Rectal smooth muscle tissue (tissue), 1 donor: Measurements from ENCODE around the gene GMDS.

Experiments
- H3K27ac ChIP-seq: one replicate; pipeline ENCODE4 v1.7.0; 2013; ENCODE audit warnings: low read depth, low read length, inconsistent platforms
- H3K27me3 ChIP-seq: one replicate; pipeline ENCODE4 v1.7.0; 2013; ENCODE audit warnings: low read length; ENCODE audit not compliant: control insufficient read depth, insufficient read depth
- H3K36me3 ChIP-seq: one replicate; pipeline ENCODE4 v1.7.0; 2013; ENCODE audit warnings: low read length; ENCODE audit not compliant: control insufficient read depth, insufficient read depth
- H3K4me1 ChIP-seq: one replicate; pipeline ENCODE4 v1.7.0; 2013; ENCODE audit warnings: low read length; ENCODE audit not compliant: control insufficient read depth, insufficient read depth
- H3K4me3 ChIP-seq: one replicate; pipeline ENCODE4 v1.7.0; 2013; ENCODE audit warnings: low read length
- H3K9ac ChIP-seq: one replicate; pipeline ENCODE4 v1.7.0; 2013; ENCODE audit warnings: low read length

The GMDS gene

DNA sequence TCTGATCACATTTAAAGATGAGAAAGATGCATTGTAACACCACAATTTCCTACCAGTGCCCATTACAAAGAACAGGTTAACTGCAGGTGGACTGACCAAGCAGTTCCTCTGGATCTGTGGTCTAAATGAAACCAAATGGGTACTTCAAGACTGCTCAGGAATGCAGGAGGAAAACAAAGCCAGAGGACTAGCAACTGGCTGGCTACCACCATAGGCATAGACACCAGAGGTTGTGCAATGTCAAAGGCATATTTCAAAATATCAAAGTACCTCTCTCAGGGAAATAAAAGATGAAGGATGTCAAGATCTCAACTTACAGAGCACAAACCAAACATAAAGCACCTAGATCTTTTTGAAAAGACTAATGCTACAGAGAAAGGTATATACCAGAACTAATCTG, 65.5 kb downstream of the GMDS start:
- Histone ChIP-seq H3K4me3 (no peak overlapping the region), H3K36me3 (no peaks in the 10 kb centered on the region), H3K27ac (no peak overlapping the region), H3K27me3 (no peaks in the 10 kb centered on the region), H3K4me1 (no peaks in the 10 kb centered on the region), H3K9ac (no peak overlapping the region)

DNA sequence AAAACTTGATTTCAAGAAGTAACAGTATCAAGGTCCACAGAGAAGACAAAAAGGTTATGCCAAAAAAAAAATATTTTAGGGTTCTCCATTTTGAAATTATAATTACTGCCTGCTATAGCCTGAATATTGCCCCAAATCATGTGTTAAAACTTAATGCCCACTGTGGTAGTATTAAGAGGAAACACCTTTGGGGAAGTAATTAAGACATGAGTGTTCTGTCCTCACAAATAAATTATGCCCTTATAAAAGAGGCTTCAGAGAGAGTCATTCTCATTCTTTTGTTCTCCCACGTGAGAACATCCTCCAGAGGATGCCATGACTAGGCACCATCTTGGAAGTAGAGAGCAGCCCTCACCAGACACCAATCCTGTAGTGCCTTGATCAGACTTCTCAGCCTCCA, 66.2 kb downstream of the GMDS start:
- no peak overlapping the region for H3K27ac ChIP-seq
- no peak overlapping the region for H3K9ac ChIP-seq
- no peaks in the 10 kb centered on the region for H3K36me3 ChIP-seq
- no peak overlapping the region for H3K4me3 ChIP-seq
- H3K4me1 ChIP-seq: no peaks in the 10 kb centered on the region
- no peaks in the 10 kb centered on the region for H3K27me3 ChIP-seq

DNA sequence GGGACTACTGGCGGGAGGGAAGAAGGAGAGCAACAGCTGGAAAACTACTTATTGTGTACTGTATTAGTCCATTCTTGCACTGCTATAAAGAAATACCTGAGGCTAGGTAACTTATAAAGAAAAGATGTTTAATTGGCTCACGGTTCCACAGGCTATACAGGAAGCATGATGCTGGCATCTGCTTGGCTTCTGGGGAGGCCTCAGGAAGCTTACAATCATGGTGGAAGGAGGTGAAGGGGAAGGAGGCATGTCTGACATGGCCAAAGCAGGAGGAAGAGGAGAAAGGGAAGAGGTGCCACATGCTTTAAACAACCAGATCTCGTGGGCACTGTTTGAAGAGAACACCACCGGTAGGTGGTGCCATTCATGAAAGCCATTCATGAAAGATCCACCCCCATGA, 67.3 kb downstream of the GMDS start:
- Histone ChIP-seq H3K9ac (no peak overlapping the region), H3K4me1 (no peaks in the 10 kb centered on the region)

DNA sequence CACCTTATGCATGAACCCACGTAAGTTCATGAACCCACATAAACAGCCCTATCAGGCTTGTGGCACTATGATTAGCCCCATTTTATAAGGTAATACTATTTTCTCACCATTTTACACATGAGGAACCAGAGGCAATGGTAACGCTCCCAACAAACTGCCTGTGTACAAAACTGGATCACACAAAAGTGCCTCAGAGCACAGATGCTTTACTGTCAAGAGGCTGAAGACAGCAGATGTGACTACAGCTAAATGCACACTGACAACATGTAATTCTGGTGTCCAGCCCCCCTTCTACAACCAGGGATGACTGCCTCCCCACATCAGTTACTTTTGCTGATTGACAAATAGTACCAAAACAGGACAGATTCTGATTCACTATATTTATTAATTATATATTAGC, 69.6 kb downstream of the GMDS start:
- Histone ChIP-seq H3K27ac (no peak overlapping the region), H3K4me3 (no peak overlapping the region), H3K9ac (no peak overlapping the region), H3K27me3 (no peaks in the 10 kb centered on the region), H3K4me1 (no peaks in the 10 kb centered on the region), H3K36me3 (no peaks in the 10 kb centered on the region)

More for the DNA sequence above, 67.3 kb downstream of the GMDS start:
- Histone ChIP-seq H3K27ac (no peak overlapping the region), H3K36me3 (no peaks in the 10 kb centered on the region), H3K27me3 (no peaks in the 10 kb centered on the region), H3K4me3 (no peak overlapping the region)

DNA sequence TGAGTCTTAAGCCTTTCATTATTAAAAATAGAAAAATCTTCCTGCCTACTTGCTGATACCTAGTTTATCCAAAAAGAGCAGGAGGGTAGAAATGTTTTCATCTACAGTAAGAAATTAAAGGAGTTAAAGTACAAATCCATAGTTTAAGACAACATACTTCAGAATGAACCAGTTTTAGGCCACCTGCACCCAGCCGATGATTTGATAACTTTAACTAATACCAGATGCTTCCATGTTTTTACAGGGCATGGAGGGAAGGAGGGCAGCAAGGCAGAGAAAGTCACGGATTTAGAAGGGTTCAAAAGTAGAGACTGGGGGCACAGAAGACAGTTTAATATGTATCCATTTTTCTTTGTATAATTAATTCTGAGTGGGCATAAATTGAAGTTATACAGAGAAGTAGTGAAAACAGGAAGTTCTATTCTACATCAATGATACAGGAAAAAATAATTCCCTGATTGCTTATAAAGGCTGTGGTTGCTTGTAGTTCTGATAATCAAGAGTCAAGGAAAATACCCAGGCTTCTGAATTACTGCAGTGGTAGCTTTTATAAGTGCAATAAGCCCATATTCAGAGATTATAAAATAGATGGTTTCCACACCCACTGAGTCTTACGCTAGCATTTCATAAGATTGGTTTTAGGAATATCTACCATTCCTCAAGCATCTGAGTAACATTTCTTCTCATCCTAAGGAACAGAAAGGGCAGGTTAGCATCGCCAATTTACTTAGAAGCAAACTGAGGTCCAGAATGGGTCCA, 72.0 kb downstream of the GMDS start:
- Histone ChIP-seq H3K4me1 (no peaks in the 10 kb centered on the region), H3K27me3 (no peaks in the 10 kb centered on the region), H3K27ac (no peak overlapping the region), H3K9ac (no peak overlapping the region), H3K4me3 (no peak overlapping the region), H3K36me3 (no peaks in the 10 kb centered on the region)

DNA sequence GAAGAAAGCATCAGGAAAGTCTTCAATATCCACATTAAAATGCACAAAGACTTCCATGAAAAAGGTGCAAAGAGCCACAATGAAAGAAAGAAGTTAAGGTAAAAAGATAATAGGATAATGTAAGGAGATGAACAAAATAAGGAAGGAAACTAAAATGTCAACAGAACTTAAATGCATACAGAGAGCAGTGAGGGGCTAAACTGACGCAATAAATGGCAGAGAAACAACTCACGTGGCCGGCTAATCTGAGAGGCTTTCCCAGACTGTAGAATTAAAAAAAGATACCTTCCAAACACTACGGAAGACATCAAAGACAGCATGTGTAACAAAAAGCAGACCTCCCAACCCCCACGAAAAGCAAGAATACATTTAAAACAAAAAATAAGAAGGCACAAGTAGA, 73.7 kb downstream of the GMDS start:
- Histone ChIP-seq H3K9ac (no peak overlapping the region), H3K4me3 (no peak overlapping the region), H3K4me1 (no peaks in the 10 kb centered on the region), H3K27me3 (no peaks in the 10 kb centered on the region), H3K36me3 (no peaks in the 10 kb centered on the region), H3K27ac (no peak overlapping the region)

DNA sequence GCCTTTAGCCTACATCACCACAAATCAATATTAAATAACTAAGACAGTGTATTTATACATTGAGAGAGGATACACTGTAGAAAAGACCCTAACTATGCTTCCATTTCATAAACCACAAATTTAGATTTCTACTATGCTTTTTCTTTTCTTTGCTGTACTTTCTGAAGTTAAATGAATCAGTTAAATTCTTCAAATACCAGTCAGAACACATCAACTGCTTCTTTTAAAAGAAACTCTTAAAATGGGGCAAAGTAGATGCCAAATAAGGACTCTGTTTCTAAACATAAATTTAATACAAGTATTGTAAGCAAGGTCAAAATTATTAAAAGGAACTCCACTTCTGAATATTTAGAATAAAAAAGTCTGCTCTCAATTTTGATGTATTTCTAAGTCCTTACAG, 76.9 kb downstream of the GMDS start:
- no peaks in the 10 kb centered on the region for H3K27me3 ChIP-seq
- no peak overlapping the region for H3K27ac ChIP-seq
- no peak overlapping the region for H3K9ac ChIP-seq
- no peak overlapping the region for H3K4me3 ChIP-seq
- H3K36me3 ChIP-seq: no peaks in the 10 kb centered on the region
- H3K4me1 ChIP-seq: no peaks in the 10 kb centered on the region

DNA sequence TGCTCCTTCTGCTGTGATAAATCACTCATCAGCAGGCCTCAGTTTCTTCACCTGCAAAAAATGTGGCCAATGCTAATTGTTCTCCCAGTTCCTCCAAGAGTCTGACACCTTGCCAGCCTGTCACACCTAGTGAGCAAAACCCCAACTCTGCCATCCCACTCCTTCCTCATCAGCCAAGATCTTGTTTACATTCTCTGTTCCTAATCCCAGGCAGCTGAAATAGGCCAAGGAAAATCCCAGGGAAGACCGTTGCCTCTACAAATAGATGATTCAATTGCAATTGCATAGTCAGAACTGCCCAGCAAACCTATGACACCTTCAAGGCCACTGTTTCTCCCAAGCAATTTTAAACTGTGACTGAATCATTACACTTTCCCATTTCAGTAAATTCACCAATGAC, 78.7 kb downstream of the GMDS start:
- no peaks in the 10 kb centered on the region for H3K36me3 ChIP-seq
- H3K9ac ChIP-seq: no peak overlapping the region
- no peak overlapping the region for H3K27ac ChIP-seq

DNA sequence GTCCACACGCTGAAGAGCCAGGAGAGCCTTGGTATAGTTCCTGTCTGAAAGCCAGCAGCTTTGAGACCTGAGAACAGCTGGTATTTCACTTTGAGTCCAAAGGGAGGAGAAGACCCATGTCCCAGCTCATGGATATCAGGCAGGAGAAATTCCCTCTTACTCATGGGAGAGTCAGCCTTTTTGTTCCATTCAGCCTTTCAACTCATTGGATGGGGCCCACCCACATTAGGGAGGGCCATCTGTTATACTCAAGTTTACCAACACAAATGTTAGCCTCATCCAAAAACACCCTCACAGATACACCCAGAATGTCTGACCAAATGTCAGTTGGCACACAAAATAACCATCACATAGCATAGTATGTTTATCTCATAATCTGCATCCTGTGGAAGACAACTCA, 80.1 kb downstream of the GMDS start:
- Histone ChIP-seq H3K4me3 (no peak overlapping the region), H3K9ac (no peak overlapping the region), H3K27me3 (no peaks in the 10 kb centered on the region), H3K4me1 (no peaks in the 10 kb centered on the region), H3K36me3 (no peaks in the 10 kb centered on the region), H3K27ac (no peak overlapping the region)

More for the DNA sequence above, 78.7 kb downstream of the GMDS start:
- H3K4me3 ChIP-seq: no peak overlapping the region
- H3K27me3 ChIP-seq: no peaks in the 10 kb centered on the region
- H3K4me1 ChIP-seq: no peaks in the 10 kb centered on the region

DNA sequence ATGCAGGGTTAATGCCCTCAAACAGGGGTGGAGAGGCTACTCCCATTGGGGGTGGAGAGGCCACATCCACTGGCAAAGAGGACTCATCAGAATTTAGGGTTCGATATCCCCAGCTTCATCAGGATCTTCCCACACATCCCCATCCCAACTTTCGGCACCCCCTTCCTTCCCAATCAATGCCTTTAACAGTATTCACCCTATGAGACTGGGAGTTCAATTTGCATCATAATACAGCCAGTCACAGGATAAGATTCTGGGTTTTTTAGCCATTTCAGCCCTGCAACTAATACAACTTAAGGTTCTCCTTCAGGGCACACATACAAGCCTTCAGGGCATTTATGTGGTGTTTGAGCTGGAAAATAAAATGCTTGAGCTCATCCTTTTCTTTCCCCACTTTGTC, 80.9 kb downstream of the GMDS start:
- H3K9ac ChIP-seq: no peak overlapping the region
- H3K27ac ChIP-seq: no peak overlapping the region
- no peaks in the 10 kb centered on the region for H3K36me3 ChIP-seq
- no peaks in the 10 kb centered on the region for H3K4me1 ChIP-seq
- no peak overlapping the region for H3K4me3 ChIP-seq
- H3K27me3 ChIP-seq: no peaks in the 10 kb centered on the region

DNA sequence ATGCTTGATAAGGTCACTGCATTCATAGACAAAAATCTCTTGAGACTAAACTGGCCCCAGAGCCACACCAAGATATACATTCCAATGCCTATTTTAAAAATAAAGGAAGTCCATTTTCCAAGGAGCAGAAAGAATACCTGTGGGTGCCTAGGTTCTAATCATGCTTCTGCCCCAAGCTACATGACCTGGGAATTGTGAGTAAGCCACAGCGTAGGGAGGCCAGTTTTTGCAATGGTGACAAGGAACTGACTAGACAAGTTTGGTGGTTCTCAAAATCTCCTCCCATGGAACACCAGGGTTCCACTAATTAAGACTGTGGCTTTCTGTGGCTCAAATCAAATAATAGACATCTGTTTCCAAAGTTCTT, 83.3 kb downstream of the GMDS start:
- no peak overlapping the region for H3K9ac ChIP-seq
- H3K27ac ChIP-seq: no peak overlapping the region
- no peak overlapping the region for H3K4me3 ChIP-seq
- H3K4me1 ChIP-seq: no peaks in the 10 kb centered on the region
- no peaks in the 10 kb centered on the region for H3K27me3 ChIP-seq
- no peaks in the 10 kb centered on the region for H3K36me3 ChIP-seq

DNA sequence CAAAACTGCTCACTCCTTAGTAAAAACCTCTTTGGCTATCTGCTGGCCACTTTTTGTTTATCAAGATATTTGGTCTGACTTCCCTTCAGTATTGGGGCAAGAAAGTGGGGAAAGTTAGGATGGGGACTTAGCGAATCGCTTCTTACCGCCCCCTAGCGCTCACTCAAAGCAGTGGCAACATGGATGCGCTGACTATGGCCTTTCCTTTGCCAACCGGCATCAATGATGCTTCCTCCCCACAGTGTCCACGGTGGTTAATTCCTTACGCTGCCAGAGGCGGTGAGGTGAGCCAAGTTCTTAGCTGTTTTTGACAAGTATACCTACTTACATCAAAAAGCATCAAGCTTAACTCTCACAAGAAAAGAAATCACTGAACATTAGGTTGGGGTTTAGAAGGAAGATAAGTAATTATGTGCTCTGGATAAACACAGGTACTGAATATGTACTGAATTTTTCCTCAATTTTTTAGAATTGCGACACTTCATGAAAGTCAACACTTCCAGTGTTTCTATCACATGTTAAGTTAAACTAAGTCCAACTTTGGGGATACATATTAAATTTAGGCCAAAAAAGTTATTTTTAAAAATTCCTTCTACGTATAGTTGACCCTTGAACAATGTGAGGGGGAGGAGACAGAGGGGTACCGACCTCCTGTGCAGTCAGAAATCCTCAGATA, 86.7 kb downstream of the GMDS start:
- Histone ChIP-seq H3K9ac (no peak overlapping the region), H3K4me3 (no peak overlapping the region), H3K4me1 (no peaks in the 10 kb centered on the region), H3K27me3 (no peaks in the 10 kb centered on the region), H3K27ac (no peak overlapping the region), H3K36me3 (no peaks in the 10 kb centered on the region)
